HL-60 (cell line): ENCODE measurements around the gene HOXD4.

Source experiments
- DNase-seq, 2 experiments: peaks; one replicate each; pipeline ENCODE4 v3.0.0-alpha.2; 2010 to 2020; ENCODE audit warnings: low read depth in 1 of 2, low spot score in 1 of 2
- H3K27ac ChIP-seq: fragments of 250-450 bp; sonication (Bioruptor Pico); replicated peaks from 2 replicates; pipeline ENCODE4 v1.5.1; 2020; ENCODE audit warnings: mild to moderate bottlenecking, moderate library complexity
- H3K27me3 ChIP-seq: fragments of 250-450 bp; sonication (Bioruptor Pico); 2 replicates; pipeline ENCODE4 v1.5.1; 2021; ENCODE audit warnings: mild to moderate bottlenecking, moderate library complexity; ENCODE audit not compliant: insufficient read depth, poor library complexity, severe bottlenecking
- H3K4me3 ChIP-seq: replicated peaks from 2 replicates; pipeline ENCODE4 v1.5.1; 2011; ENCODE audit warnings: mild to moderate bottlenecking, control low read depth, low read length; ENCODE audit not compliant: insufficient read depth
- GABPA ChIP-seq: IDR thresholded peaks from 2 replicates; pipeline ENCODE4 v1.6.1; 2012; ENCODE audit warnings: low read depth
- POLR2AphosphoS5 ChIP-seq: IDR thresholded peaks from 2 replicates; pipeline ENCODE4 v1.6.1; 2012; ENCODE audit warnings: low read depth
- SPI1 ChIP-seq: IDR thresholded peaks from 2 replicates; pipeline ENCODE4 v1.6.1; 2012; ENCODE audit warnings: low read depth, mild to moderate bottlenecking, borderline replicate concordance
- TF ChIP-seq, protein P1 (sequence below): IDR thresholded peaks from one replicate; pipeline ENCODE4 v1.5.1; 2011; ENCODE audit warnings: low read length, control low read depth, inconsistent platforms; ENCODE audit not compliant: insufficient read depth
- TF ChIP-seq, protein P2 (sequence below): IDR thresholded peaks from 2 replicates; pipeline ENCODE4 v1.6.1; 2012; ENCODE audit warnings: low read depth; ENCODE audit not compliant: insufficient replicate concordance

The HOXD4 gene

DNA sequence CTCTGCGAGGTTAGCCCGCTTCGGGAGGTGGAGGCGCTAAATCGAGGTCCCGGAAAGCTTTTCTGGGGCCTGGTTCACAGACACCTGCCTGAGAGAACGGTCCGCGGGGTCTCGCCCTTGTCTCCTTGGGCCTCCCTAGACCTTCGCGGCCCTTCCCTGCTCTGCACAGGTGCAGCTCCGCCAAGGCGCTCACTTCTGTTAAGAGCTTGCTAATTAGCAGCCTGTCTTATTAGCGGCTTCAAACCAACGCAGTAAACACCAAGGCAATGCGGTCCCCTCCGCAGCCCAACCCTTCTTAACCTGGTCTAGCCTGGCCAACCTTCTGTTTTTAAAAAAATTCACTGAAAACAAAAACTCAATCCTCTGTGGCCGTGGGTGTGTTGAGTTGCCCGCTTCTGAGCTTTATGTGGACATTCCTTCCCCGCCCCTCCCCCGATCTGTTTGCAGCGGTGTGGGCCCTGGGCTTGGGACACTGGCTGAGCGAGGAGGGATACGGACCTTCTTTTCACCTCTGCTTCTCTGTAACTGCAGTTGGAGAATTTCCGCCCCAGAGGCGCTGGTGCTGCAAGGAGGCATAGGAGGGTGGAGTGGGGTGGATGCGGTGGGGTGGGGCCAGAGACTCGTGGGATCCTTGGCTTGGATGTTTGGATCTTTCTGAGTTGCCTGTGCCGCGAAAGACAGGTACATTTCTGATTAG, 3.4 kb upstream of the HOXD4 start:
- Histone ChIP-seq H3K27me3 (peaks cover 59% of the 10 kb centered on the region), H3K27ac (no peak overlapping the region), H3K4me3 (no peak overlapping the region)
- TF ChIP-seq POLR2AphosphoS5: no peak
- TF ChIP-seq, protein P1, sequence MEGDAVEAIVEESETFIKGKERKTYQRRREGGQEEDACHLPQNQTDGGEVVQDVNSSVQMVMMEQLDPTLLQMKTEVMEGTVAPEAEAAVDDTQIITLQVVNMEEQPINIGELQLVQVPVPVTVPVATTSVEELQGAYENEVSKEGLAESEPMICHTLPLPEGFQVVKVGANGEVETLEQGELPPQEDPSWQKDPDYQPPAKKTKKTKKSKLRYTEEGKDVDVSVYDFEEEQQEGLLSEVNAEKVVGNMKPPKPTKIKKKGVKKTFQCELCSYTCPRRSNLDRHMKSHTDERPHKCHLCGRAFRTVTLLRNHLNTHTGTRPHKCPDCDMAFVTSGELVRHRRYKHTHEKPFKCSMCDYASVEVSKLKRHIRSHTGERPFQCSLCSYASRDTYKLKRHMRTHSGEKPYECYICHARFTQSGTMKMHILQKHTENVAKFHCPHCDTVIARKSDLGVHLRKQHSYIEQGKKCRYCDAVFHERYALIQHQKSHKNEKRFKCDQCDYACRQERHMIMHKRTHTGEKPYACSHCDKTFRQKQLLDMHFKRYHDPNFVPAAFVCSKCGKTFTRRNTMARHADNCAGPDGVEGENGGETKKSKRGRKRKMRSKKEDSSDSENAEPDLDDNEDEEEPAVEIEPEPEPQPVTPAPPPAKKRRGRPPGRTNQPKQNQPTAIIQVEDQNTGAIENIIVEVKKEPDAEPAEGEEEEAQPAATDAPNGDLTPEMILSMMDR: no peak
- no peak for TF ChIP-seq GABPA
- no peak for TF ChIP-seq SPI1
- TF ChIP-seq, protein P2, sequence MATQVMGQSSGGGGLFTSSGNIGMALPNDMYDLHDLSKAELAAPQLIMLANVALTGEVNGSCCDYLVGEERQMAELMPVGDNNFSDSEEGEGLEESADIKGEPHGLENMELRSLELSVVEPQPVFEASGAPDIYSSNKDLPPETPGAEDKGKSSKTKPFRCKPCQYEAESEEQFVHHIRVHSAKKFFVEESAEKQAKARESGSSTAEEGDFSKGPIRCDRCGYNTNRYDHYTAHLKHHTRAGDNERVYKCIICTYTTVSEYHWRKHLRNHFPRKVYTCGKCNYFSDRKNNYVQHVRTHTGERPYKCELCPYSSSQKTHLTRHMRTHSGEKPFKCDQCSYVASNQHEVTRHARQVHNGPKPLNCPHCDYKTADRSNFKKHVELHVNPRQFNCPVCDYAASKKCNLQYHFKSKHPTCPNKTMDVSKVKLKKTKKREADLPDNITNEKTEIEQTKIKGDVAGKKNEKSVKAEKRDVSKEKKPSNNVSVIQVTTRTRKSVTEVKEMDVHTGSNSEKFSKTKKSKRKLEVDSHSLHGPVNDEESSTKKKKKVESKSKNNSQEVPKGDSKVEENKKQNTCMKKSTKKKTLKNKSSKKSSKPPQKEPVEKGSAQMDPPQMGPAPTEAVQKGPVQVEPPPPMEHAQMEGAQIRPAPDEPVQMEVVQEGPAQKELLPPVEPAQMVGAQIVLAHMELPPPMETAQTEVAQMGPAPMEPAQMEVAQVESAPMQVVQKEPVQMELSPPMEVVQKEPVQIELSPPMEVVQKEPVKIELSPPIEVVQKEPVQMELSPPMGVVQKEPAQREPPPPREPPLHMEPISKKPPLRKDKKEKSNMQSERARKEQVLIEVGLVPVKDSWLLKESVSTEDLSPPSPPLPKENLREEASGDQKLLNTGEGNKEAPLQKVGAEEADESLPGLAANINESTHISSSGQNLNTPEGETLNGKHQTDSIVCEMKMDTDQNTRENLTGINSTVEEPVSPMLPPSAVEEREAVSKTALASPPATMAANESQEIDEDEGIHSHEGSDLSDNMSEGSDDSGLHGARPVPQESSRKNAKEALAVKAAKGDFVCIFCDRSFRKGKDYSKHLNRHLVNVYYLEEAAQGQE: no peak
- no peak for DNase-seq

DNA sequence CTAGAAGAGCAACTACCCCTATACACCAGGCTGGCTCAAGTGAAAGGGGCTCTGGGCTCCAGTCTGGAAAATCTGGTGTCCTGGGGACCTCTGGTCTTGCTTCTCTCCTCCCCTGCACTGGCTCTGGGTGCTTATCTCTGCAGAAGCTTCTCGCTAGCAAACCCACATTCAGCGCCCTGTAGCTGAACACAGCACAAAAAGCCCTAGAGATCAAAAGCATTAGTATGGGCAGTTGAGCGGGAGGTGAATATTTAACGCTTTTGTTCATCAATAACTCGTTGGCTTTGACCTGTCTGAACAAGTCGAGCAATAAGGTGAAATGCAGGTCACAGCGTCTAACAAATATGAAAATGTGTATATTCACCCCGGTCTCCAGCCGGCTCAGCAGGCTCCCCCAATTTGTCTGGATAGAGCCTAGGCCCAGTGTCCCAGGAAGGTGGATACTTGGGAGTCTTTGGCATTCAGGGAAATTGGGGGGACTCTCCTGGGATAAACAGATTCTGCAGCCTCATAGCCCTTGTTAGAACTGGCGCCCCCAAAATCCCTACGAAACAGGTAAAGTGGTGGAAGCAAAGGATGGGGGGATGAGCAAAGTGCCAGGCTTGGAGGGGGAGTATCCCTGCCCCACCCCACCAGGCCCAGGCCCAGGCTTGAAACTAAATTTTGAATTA, 2.5 kb upstream of the HOXD4 start:
- no peak for DNase-seq
- Histone ChIP-seq H3K27me3 (peaks cover 67% of the 10 kb centered on the region), H3K4me3 (no peak overlapping the region), H3K27ac (no peak overlapping the region)
- no peak for TF ChIP-seq SPI1
- TF ChIP-seq GABPA: no peak
- TF ChIP-seq, protein P2: no peak
- TF ChIP-seq POLR2AphosphoS5: no peak
- TF ChIP-seq, protein P1: no peak

DNA sequence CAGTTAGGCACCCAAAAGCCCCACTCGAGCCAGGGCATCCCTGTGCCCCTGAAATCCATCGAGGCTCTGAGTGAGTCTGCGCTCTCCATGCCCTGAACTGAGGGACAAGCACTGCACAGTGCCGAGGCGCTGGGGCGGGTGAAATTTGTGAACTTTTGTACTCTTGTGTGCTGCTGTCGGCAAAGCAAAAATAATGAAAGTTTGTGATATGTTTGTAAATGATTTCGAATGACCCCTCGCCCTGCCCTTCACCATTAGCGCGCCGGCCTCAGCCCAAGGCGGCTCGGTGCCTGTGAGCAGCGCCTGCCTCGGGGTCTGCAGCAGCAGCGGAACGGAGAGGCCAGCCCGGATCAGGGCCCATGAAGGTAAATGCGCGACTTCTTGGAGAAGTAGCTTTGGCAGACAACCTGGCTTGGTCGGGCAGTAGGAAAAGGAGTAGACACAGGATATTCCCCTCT, 1.8 kb upstream of the HOXD4 start:
- no peak overlapping the region for H3K4me3 ChIP-seq
- H3K27ac ChIP-seq: no peak overlapping the region
- peaks cover 70% of the 10 kb centered on the region for H3K27me3 ChIP-seq
- TF ChIP-seq POLR2AphosphoS5 (no peak), SPI1 (no peak), GABPA (no peak)
- TF ChIP-seq, protein P2: no peak
- TF ChIP-seq, protein P1: no peak
- no peak for DNase-seq
